ENCODE results near the gene DIAPH2. TPM values are rescaled to one million over a fixed set of nuclear protein-coding genes. Genes with fewer than 3 reads are reported as not detected.

The DIAPH2 gene
- total RNA-seq, 1 donor from 2014 or later: 3.8 TPM

GRCh38 chrX:97399400-97399799 lies 714.8 kb downstream of the DIAPH2 start:
- no peaks in the 10 kb centered on the region for H3K27me3 Mint-ChIP-seq (ENCODE audit: unreplicated experiment)
- no peak for DNase-seq
- H3K36me3 Mint-ChIP-seq (ENCODE audit: unreplicated experiment): no peaks in the 10 kb centered on the region
- no peaks in the 10 kb centered on the region for H3K4me1 Mint-ChIP-seq (ENCODE audit: low read depth, unreplicated experiment)
- no peak overlapping the region for H3K27ac Mint-ChIP-seq (ENCODE audit: unreplicated experiment)
- no peak for TF ChIP-seq CTCF (IDR thresholded peaks at IDR 0.05; ENCODE audit: partially characterized antibody, unreplicated experiment)
- H3K9me3 Mint-ChIP-seq (ENCODE audit: unreplicated experiment): no peaks in the 10 kb centered on the region
- H3K4me3 Mint-ChIP-seq (ENCODE audit: unreplicated experiment): no peak overlapping the region

- Mint-ChIP-seq H3K27me3 (ENCODE audit: unreplicated experiment) (no peaks in the 10 kb centered on the region), H3K27ac (ENCODE audit: unreplicated experiment) (no peak overlapping the region), H3K9me3 (ENCODE audit: unreplicated experiment) (no peaks in the 10 kb centered on the region), H3K4me3 (ENCODE audit: unreplicated experiment) (no peak overlapping the region), H3K4me1 (ENCODE audit: low read depth, unreplicated experiment) (no peaks in the 10 kb centered on the region), H3K36me3 (ENCODE audit: unreplicated experiment) (no peaks in the 10 kb centered on the region)
- DNase-seq: no peak
- TF ChIP-seq CTCF (IDR thresholded peaks at IDR 0.05; ENCODE audit: partially characterized antibody, unreplicated experiment): no peak
Measured at GRCh38 chrX:97400492-97400891, 715.9 kb downstream of the DIAPH2 start.

GRCh38 chrX:97401154-97401553 lies 716.5 kb downstream of the DIAPH2 start:
- Mint-ChIP-seq H3K27ac (ENCODE audit: unreplicated experiment) (no peak overlapping the region), H3K9me3 (ENCODE audit: unreplicated experiment) (no peaks in the 10 kb centered on the region), H3K27me3 (ENCODE audit: unreplicated experiment) (no peaks in the 10 kb centered on the region), H3K4me3 (ENCODE audit: unreplicated experiment) (no peak overlapping the region), H3K36me3 (ENCODE audit: unreplicated experiment) (no peaks in the 10 kb centered on the region), H3K4me1 (ENCODE audit: low read depth, unreplicated experiment) (no peaks in the 10 kb centered on the region)
- TF ChIP-seq CTCF (IDR thresholded peaks at IDR 0.05; ENCODE audit: partially characterized antibody, unreplicated experiment): no peak
- no peak for DNase-seq

GRCh38 chrX:97401586-97402136 lies 717.0 kb downstream of the DIAPH2 start:
- H3K36me3 Mint-ChIP-seq (ENCODE audit: unreplicated experiment): no peaks in the 10 kb centered on the region
- H3K4me3 Mint-ChIP-seq (ENCODE audit: unreplicated experiment): no peak overlapping the region
- no peak overlapping the region for H3K27ac Mint-ChIP-seq (ENCODE audit: unreplicated experiment)
- H3K27me3 Mint-ChIP-seq (ENCODE audit: unreplicated experiment): no peaks in the 10 kb centered on the region
- TF ChIP-seq CTCF (IDR thresholded peaks at IDR 0.05; ENCODE audit: partially characterized antibody, unreplicated experiment): no peak
- no peak for DNase-seq
- no peaks in the 10 kb centered on the region for H3K4me1 Mint-ChIP-seq (ENCODE audit: low read depth, unreplicated experiment)
- H3K9me3 Mint-ChIP-seq (ENCODE audit: unreplicated experiment): no peaks in the 10 kb centered on the region

GRCh38 chrX:97402333-97402732 lies 717.7 kb downstream of the DIAPH2 start:
- no peaks in the 10 kb centered on the region for H3K36me3 Mint-ChIP-seq (ENCODE audit: unreplicated experiment)
- no peaks in the 10 kb centered on the region for H3K27me3 Mint-ChIP-seq (ENCODE audit: unreplicated experiment)
- no peak overlapping the region for H3K27ac Mint-ChIP-seq (ENCODE audit: unreplicated experiment)
- no peak overlapping the region for H3K4me3 Mint-ChIP-seq (ENCODE audit: unreplicated experiment)
- H3K4me1 Mint-ChIP-seq (ENCODE audit: low read depth, unreplicated experiment): no peaks in the 10 kb centered on the region
- no peak for TF ChIP-seq CTCF (IDR thresholded peaks at IDR 0.05; ENCODE audit: partially characterized antibody, unreplicated experiment)
- DNase-seq: no peak
- no peaks in the 10 kb centered on the region for H3K9me3 Mint-ChIP-seq (ENCODE audit: unreplicated experiment)

Measured in glutamatergic neuron (in vitro differentiated cells).